ENCODE data around the gene NR1H3. TPM values are rescaled to one million over a fixed set of nuclear protein-coding genes. Genes with fewer than 3 reads are reported as not detected.

NR1H3 gene
- total RNA-seq, 1 experiment from 2014 or later, result 26.3 TPM

GRCh38 chr11:47271328-47271727, 13.5 kb downstream of the NR1H3 start:
- Mint-ChIP-seq H3K9me3 (no peaks in the 10 kb centered on the region), H3K4me1 (peaks cover 36 to 45% of the 10 kb centered on the region in 2 experiments), H3K36me3 (ENCODE audit: insufficient read depth in 1 of 3, low read depth in 3 of 3) (peaks cover 15 to 22% (median 18%) of the 10 kb centered on the region in 3 experiments; a peak in 6 of 7 replicates), H3K4me3 (peak overlapping the region; percentile 84 to 87), H3K27me3 (ENCODE audit: low read depth) (no peaks in the 10 kb centered on the region), H3K27ac (no peak overlapping the region)
- Histone ChIP-seq H3K27ac (ENCODE audit: insufficient read length, low read depth, low read length) (no peak overlapping the region), H2BK15ac (ENCODE audit: low read depth, low read length) (no peak overlapping the region), H3K4me2 (ENCODE audit: insufficient read depth, insufficient read length, low read length) (peak overlapping the region; percentile 99), H2BK5ac (ENCODE audit: insufficient read length, low read length) (no peak overlapping the region), H2AFZ (ENCODE audit: low read length) (no peak overlapping the region), H4K8ac (replicated peaks; ENCODE audit: insufficient read length, low read depth, low read length) (no peak overlapping the region), H3K14ac (ENCODE audit: insufficient read depth, low read length) (no peak overlapping the region), H3K79me1 (ENCODE audit: insufficient read depth, low read depth, low read length, poor library complexity, severe bottlenecking) (no peaks in the 10 kb centered on the region), H4K91ac (ENCODE audit: insufficient read length, low read depth, low read length) (no peak overlapping the region), H3K56ac (ENCODE audit: insufficient read length, low read depth, low read length) (no peak overlapping the region), H4K20me1 (ENCODE audit: control insufficient read depth, insufficient read depth, insufficient read length) (no peaks in the 10 kb centered on the region), H2AK5ac (ENCODE audit: insufficient read length, low read length) (no peak overlapping the region), H3K23me2 (ENCODE audit: insufficient read length, low read depth, low read length, poor library complexity, severe bottlenecking) (peaks cover 13% of the 10 kb centered on the region), H2BK12ac (ENCODE audit: insufficient read length, low read depth, low read length) (no peak overlapping the region), H3K4me1 (ENCODE audit: insufficient read depth, low read length) (peaks cover 7% of the 10 kb centered on the region; the same call in 1 of the 2 replicates), H3K4ac (ENCODE audit: low read depth, low read length) (no peak overlapping the region), H2BK120ac (ENCODE audit: low read depth, low read length, poor library complexity, severe bottlenecking) (no peak overlapping the region), H3K9me3 (ENCODE audit: control insufficient read depth, low read depth, low read length) (no peaks in the 10 kb centered on the region), H4K5ac (ENCODE audit: insufficient read length, low read depth, low read length) (no peak overlapping the region), H3T11ph (ENCODE audit: low read length) (no peak overlapping the region), H3K27me3 (ENCODE audit: insufficient read depth, low read length) (no peaks in the 10 kb centered on the region), H2BK20ac (ENCODE audit: low read depth, low read length, poor library complexity, severe bottlenecking) (no peak overlapping the region), H3K79me2 (ENCODE audit: insufficient read depth, low read length) (peaks cover 12% of the 10 kb centered on the region; the same call in 1 of the 2 replicates), H3K18ac (ENCODE audit: insufficient read length, low read depth, low read length) (no peak overlapping the region), H3K23ac (ENCODE audit: insufficient read length, low read depth, low read length) (no peak overlapping the region), H3K9ac (ENCODE audit: extremely low read depth, insufficient read length, low read length) (no peak overlapping the region)
- TF ChIP-seq CTCF (conservative IDR thresholded peaks at IDR 0.05), result no peak
- no peak for DNase-seq
- WGBS (ENCODE audit: extremely low coverage, insufficient read length, low lambda C conversion rate), result no CpG with 5 or more reads among the region's 4 CpGs

Measured in H9 (cell line).